ENCODE data around the gene STMND1. TPM values are rescaled to one million over a fixed set of nuclear protein-coding genes. Genes with fewer than 3 reads are reported as not detected.
A peak's percentile ranks its signal among the peaks of the same experiment; 100 is the strongest.

The STMND1 gene
- total and polyA plus RNA-seq, 2 of the 4 experiments (the other 2 are of a cell fraction), result not detected

GRCh38 chr6:17156112-17156921 is 54.5 kb downstream of the STMND1 start:
- Histone ChIP-seq H3K9me1 (ENCODE audit: insufficient read depth, low read length) (no peaks in the 10 kb centered on the region), H3K4me1 (ENCODE audit: control insufficient read depth, insufficient read depth, low read length) (no peaks in the 10 kb centered on the region), H2AK5ac (ENCODE audit: low read depth, low read length) (no peak overlapping the region), H3K79me1 (ENCODE audit: low read depth in 1 of 2, low read length in 2 of 2) (no peaks in the 10 kb centered on the region), H3K27ac (ENCODE audit: insufficient read depth, low read length) (no peak overlapping the region), H2BK5ac (ENCODE audit: low read depth, low read length, poor library complexity, severe bottlenecking) (no peak overlapping the region), H4K20me1 (ENCODE audit: insufficient read depth, low read length) (no peaks in the 10 kb centered on the region), H2BK15ac (ENCODE audit: low read depth, low read length) (no peak overlapping the region), H3K18ac (ENCODE audit: low read depth, low read length) (no peak overlapping the region), H3K27me3 (ENCODE audit: control insufficient read depth, insufficient read depth, low read length) (peaks cover 13% of the 10 kb centered on the region), H3K36me3 (ENCODE audit: control insufficient read depth, insufficient read depth, low read length) (no peaks in the 10 kb centered on the region), H2BK120ac (ENCODE audit: low read depth, low read length) (no peak overlapping the region), H3K23ac (ENCODE audit: low read depth, low read length) (no peak overlapping the region), H3K56ac (ENCODE audit: extremely low read depth, insufficient read depth, low read length) (no peak overlapping the region), H3K4me2 (ENCODE audit: low read depth, low read length) (no peak overlapping the region), H4K5ac (ENCODE audit: low read depth, low read length) (no peak overlapping the region), H3K9me3 (ENCODE audit: control insufficient read depth, insufficient read depth, low read length) (peaks cover 11% of the 10 kb centered on the region), H2BK20ac (ENCODE audit: low read depth, low read length) (no peak overlapping the region), H3K4me3 (ENCODE audit: insufficient read depth, low read depth, low read length) (no peak overlapping the region), H2AFZ (replicated peaks; ENCODE audit: low read length, poor library complexity) (no peak overlapping the region), H4K8ac (ENCODE audit: low read depth in 2 of 2, low read length in 2 of 2) (no peak overlapping the region), H3K4ac (ENCODE audit: low read depth, low read length) (no peak overlapping the region), H3K14ac (replicated peaks; ENCODE audit: low read depth, low read length) (no peak overlapping the region), H2AK9ac (replicated peaks; ENCODE audit: low read depth, low read length, poor library complexity) (no peak overlapping the region), H4K91ac (ENCODE audit: insufficient read depth, low read depth, low read length) (no peak overlapping the region), H3K9ac (ENCODE audit: low read depth, low read length) (no peak overlapping the region)
- ChIA-PET POLR2A (ENCODE audit: unreplicated experiment) (no interaction called here), CTCF (interaction anchor here (0.6 to 1.2 kb wide), 2 partner anchors 419 to 428 kb away, joined by 3 to 5 read pairs; no protein-coding TSS in a partner anchor)
- DNase-seq (peak; percentile 89), ATAC-seq (ENCODE audit: low read depth) (peak; percentile 90)
- BruUV-seq (replicated peaks), result no TSS peak
- in situ Hi-C loops (cut with MboI; ENCODE audit: low sequenced_read_pairs), result loop anchor here (5.0 to 10.0 kb wide), 2 partner anchors 436 to 628 kb away; no protein-coding TSS in a partner anchor
- dilution Hi-C loops (cut with HindIII; ENCODE audit: low sequenced_read_pairs, unreplicated experiment), result no loop called here
- no CpG with 5 or more reads among the region's 4 CpGs for WGBS, 2 experiments (ENCODE audit: extremely low coverage in 2 of 2, insufficient read length in 1 of 2)
- intact Hi-C loops (cut with micrococcal nuclease), result loop anchor here (1.0 to 10.0 kb wide), 5 partner anchors 126 to 1348 kb away; partner anchors contain the start of gene CAP2
- TF ChIP-seq CHD1 (IDR thresholded peaks at IDR 0.05; ENCODE audit: low read depth, low read length) (no peak), SMC3 (IDR thresholded peaks at IDR 0.05; ENCODE audit: low read depth, low read length) (peak; percentile 91), RCOR1 (IDR thresholded peaks at IDR 0.05; ENCODE audit: insufficient replicate concordance, low read length) (no peak), MXI1 (IDR thresholded peaks at IDR 0.05; ENCODE audit: borderline replicate concordance, low read depth, low read length) (no peak), ELK1 (IDR thresholded peaks at IDR 0.05; ENCODE audit: borderline replicate concordance, low read depth, low read length) (no peak), MAZ (IDR thresholded peaks at IDR 0.05; ENCODE audit: borderline replicate concordance, low read depth, low read length) (no peak), USF2 (IDR thresholded peaks at IDR 0.05; ENCODE audit: low read depth, low read length) (no peak), BHLHE40 (IDR thresholded peaks at IDR 0.05; ENCODE audit: low read depth, low read length) (no peak), MAFK (IDR thresholded peaks at IDR 0.05; ENCODE audit: low read depth, low read length) (no peak), RAD21 (IDR thresholded peaks at IDR 0.05; ENCODE audit: low read length) (peak; percentile 96), RFX5 (IDR thresholded peaks at IDR 0.05; ENCODE audit: low read depth, low read length) (no peak), POLR2A (IDR thresholded peaks at IDR 0.05; ENCODE audit: low read depth, low read length) (peak; percentile 49; the same call in 1 of the 2 replicates), FOS (IDR thresholded peaks at IDR 0.05; ENCODE audit: low read depth, low read length) (no peak), NFE2L2 (IDR thresholded peaks at IDR 0.05; ENCODE audit: low read depth, low read length) (no peak)
- TF ChIP-seq, protein P1, sequence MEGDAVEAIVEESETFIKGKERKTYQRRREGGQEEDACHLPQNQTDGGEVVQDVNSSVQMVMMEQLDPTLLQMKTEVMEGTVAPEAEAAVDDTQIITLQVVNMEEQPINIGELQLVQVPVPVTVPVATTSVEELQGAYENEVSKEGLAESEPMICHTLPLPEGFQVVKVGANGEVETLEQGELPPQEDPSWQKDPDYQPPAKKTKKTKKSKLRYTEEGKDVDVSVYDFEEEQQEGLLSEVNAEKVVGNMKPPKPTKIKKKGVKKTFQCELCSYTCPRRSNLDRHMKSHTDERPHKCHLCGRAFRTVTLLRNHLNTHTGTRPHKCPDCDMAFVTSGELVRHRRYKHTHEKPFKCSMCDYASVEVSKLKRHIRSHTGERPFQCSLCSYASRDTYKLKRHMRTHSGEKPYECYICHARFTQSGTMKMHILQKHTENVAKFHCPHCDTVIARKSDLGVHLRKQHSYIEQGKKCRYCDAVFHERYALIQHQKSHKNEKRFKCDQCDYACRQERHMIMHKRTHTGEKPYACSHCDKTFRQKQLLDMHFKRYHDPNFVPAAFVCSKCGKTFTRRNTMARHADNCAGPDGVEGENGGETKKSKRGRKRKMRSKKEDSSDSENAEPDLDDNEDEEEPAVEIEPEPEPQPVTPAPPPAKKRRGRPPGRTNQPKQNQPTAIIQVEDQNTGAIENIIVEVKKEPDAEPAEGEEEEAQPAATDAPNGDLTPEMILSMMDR (conservative IDR thresholded peaks at IDR 0.05; ENCODE audit: low read depth, low read length), result peak; percentile 91

All from IMR-90 (cell line).